Subcutaneous abdominal adipose tissue (tissue), 5 donors: ENCODE results near the gene ARL13B.
A peak's percentile ranks its signal among the peaks of the same experiment; 100 is the strongest.

Source experiments
- H3K27ac ChIP-seq: one replicate; pipeline ENCODE4 v1.7.0; 2013; ENCODE audit warnings: low read depth, mild to moderate bottlenecking, inconsistent platforms, low read length, moderate library complexity
- H3K27me3 ChIP-seq, 5 donors: one replicate each; pipeline ENCODE4 v1.7.0; 2013; ENCODE audit warnings: low read length in 5 of 5, inconsistent platforms in 1 of 5; ENCODE audit not compliant: control insufficient read depth in 5 of 5, insufficient read depth in 4 of 5
- H3K36me3 ChIP-seq, 5 donors: one replicate each; pipeline ENCODE4 v1.7.0; 2013; ENCODE audit warnings: low read length in 5 of 5; ENCODE audit not compliant: control insufficient read depth in 5 of 5, insufficient read depth in 5 of 5
- H3K4me1 ChIP-seq, 5 donors: one replicate each; pipeline ENCODE4 v1.7.0; 2013; ENCODE audit warnings: low read length in 5 of 5, mild to moderate bottlenecking in 3 of 5, moderate library complexity in 1 of 5; ENCODE audit not compliant: control insufficient read depth in 5 of 5, insufficient read depth in 5 of 5
- H3K4me3 ChIP-seq, 5 donors: one replicate each; pipeline ENCODE4 v1.7.0; 2013; ENCODE audit warnings: low read length in 5 of 5, low read depth in 1 of 5
- H3K9ac ChIP-seq, 5 donors: one replicate each; pipeline ENCODE4 v1.7.0; 2013; ENCODE audit warnings: low read length in 5 of 5, mild to moderate bottlenecking in 4 of 5, moderate library complexity in 3 of 5
- H3K9me3 ChIP-seq, 5 donors: one replicate each; pipeline ENCODE4 v1.7.0; 2013; ENCODE audit warnings: low read length in 5 of 5; ENCODE audit not compliant: control insufficient read depth in 5 of 5
- donor health status: healthy.
- donor health status: healthy.
- donor health status: healthy.
- donor health status: healthy.
- donor health status: healthy.

The ARL13B gene

GRCh38 chr3:94050546-94050945 lies 70.6 kb downstream of the ARL13B start:
- H3K4me3 ChIP-seq: no peak overlapping the region
- no peaks in the 10 kb centered on the region for H3K4me1 ChIP-seq
- H3K9me3 ChIP-seq: no peaks in the 10 kb centered on the region
- no peaks in the 10 kb centered on the region for H3K27me3 ChIP-seq
- no peak overlapping the region for H3K9ac ChIP-seq
- H3K27ac ChIP-seq: no peak overlapping the region
- H3K36me3 ChIP-seq: peaks cover 0 to 5% (median 0%) of the 10 kb centered on the region in 5 donors

GRCh38 chr3:94061297-94061696 lies 81.3 kb downstream of the ARL13B start:
- H3K4me1 ChIP-seq: peaks cover 0 to 26% (median 23%) of the 10 kb centered on the region in 5 donors
- no peaks in the 10 kb centered on the region for H3K27me3 ChIP-seq
- H3K9me3 ChIP-seq: no peaks in the 10 kb centered on the region
- no peak overlapping the region for H3K4me3 ChIP-seq
- H3K36me3 ChIP-seq: peaks cover 0 to 4% (median 3%) of the 10 kb centered on the region in 5 donors
- no peak overlapping the region for H3K9ac ChIP-seq
- H3K27ac ChIP-seq: no peak overlapping the region

GRCh38 chr3:94062513-94063404 lies 82.8 kb downstream of the ARL13B start, which contains the start of the genes DHFR2 and NSUN3:
Gene DHFR2, minus strand, starts transcription at chr3:94062916. Its CDS starts 1,405 bp downstream, at chr3:94061511.
Gene NSUN3, plus strand, starts transcription at chr3:94063061. Its CDS starts 66 bp downstream, at chr3:94063127.
- H3K9ac ChIP-seq: peak within 1 kb of the TSS; percentile 66 to 92 (median 81)

GRCh38 chr3:94063496-94064119 lies 83.7 kb downstream of the ARL13B start:
- peaks cover 0 to 26% (median 23%) of the 10 kb centered on the region in 5 donors for H3K4me1 ChIP-seq
- H3K9me3 ChIP-seq: no peaks in the 10 kb centered on the region
- peak overlapping the region; percentile 66 to 92 (median 81) for H3K9ac ChIP-seq
- peaks cover 0 to 15% (median 4%) of the 10 kb centered on the region in 5 donors for H3K36me3 ChIP-seq
- H3K27ac ChIP-seq: peak overlapping the region; percentile 90
- peak overlapping the region; percentile 83 to 98 (median 86) for H3K4me3 ChIP-seq
- no peaks in the 10 kb centered on the region for H3K27me3 ChIP-seq

More at GRCh38 chr3:94062513-94063404, 82.8 kb downstream of the ARL13B start, which contains the start of the genes DHFR2 and NSUN3:
- no peaks in the 10 kb centered on the region for H3K9me3 ChIP-seq
- H3K27ac ChIP-seq: peak within 1 kb of the TSS; percentile 90
- H3K27me3 ChIP-seq: no peaks in the 10 kb centered on the region
- H3K4me3 ChIP-seq: peak within 1 kb of the TSS; percentile 83 to 98 (median 86)
- H3K4me1 ChIP-seq: peaks cover 0 to 26% (median 23%) of the 10 kb centered on the region in 5 donors
- peaks cover 0 to 12% (median 4%) of the 10 kb centered on the region in 5 donors for H3K36me3 ChIP-seq

- peaks cover 0 to 15% (median 4%) of the 10 kb centered on the region in 5 donors for H3K36me3 ChIP-seq
- H3K27ac ChIP-seq: peak overlapping the region; percentile 90
- peaks cover 0 to 26% (median 23%) of the 10 kb centered on the region in 5 donors for H3K4me1 ChIP-seq
- H3K4me3 ChIP-seq: peak overlapping the region in 3 of 5 donors; percentile 84 to 98 (median 88)
- H3K9ac ChIP-seq: no peak overlapping the region
- no peaks in the 10 kb centered on the region for H3K27me3 ChIP-seq
- no peaks in the 10 kb centered on the region for H3K9me3 ChIP-seq
Observed at GRCh38 chr3:94064243-94064860, 84.4 kb downstream of the ARL13B start.

GRCh38 chr3:94065122-94065521 lies 85.2 kb downstream of the ARL13B start:
- no peaks in the 10 kb centered on the region for H3K27me3 ChIP-seq
- peaks cover 0 to 13% (median 3%) of the 10 kb centered on the region in 5 donors for H3K36me3 ChIP-seq
- no peak overlapping the region for H3K4me3 ChIP-seq
- H3K9ac ChIP-seq: no peak overlapping the region
- no peak overlapping the region for H3K27ac ChIP-seq
- H3K9me3 ChIP-seq: no peaks in the 10 kb centered on the region
- peaks cover 0 to 26% (median 23%) of the 10 kb centered on the region in 5 donors for H3K4me1 ChIP-seq

- Histone ChIP-seq H3K9me3 (no peaks in the 10 kb centered on the region), H3K36me3 (peaks cover 0 to 12% (median 3%) of the 10 kb centered on the region in 5 donors), H3K9ac (no peak overlapping the region), H3K4me3 (no peak overlapping the region), H3K27ac (no peak overlapping the region), H3K27me3 (no peaks in the 10 kb centered on the region), H3K4me1 (peaks cover 0 to 26% (median 23%) of the 10 kb centered on the region in 5 donors)
Observed at GRCh38 chr3:94065819-94066480, 86.0 kb downstream of the ARL13B start.

GRCh38 chr3:94066506-94067500 lies 86.8 kb downstream of the ARL13B start:
- no peaks in the 10 kb centered on the region for H3K27me3 ChIP-seq
- no peak overlapping the region for H3K27ac ChIP-seq
- H3K9me3 ChIP-seq: no peaks in the 10 kb centered on the region
- H3K4me1 ChIP-seq: peaks cover 0 to 25% (median 22%) of the 10 kb centered on the region in 5 donors
- peaks cover 1 to 16% (median 7%) of the 10 kb centered on the region in 5 donors for H3K36me3 ChIP-seq
- no peak overlapping the region for H3K4me3 ChIP-seq
- H3K9ac ChIP-seq: peak overlapping the region in 1 of 5 donors; percentile 7
